Measurements from ENCODE around the gene PHLDB2.

The PHLDB2 gene

GRCh38 chr3:111831840-111832239 is 27.2 kb upstream of the PHLDB2 start:
- Histone ChIP-seq H3K9ac (ENCODE audit: low read depth, low read length, poor library complexity) (no peak overlapping the region), H3K23ac (ENCODE audit: low read depth, low read length, poor library complexity) (no peak overlapping the region), H2BK15ac (ENCODE audit: low read length) (no peak overlapping the region), H3K4me3 (ENCODE audit: low read length in 2 of 2) (no peak overlapping the region), H3K9me3 (replicated peaks in 1 of 2; ENCODE audit: control insufficient read depth in 2 of 2, insufficient read depth in 1 of 2, low read depth in 1 of 2, low read length in 2 of 2) (no peaks in the 10 kb centered on the region), H2BK5ac (ENCODE audit: low read length) (no peak overlapping the region), H3K4ac (ENCODE audit: low read length) (no peak overlapping the region), H4K8ac (ENCODE audit: low read depth, low read length) (no peak overlapping the region), H3K14ac (ENCODE audit: low read length) (no peak overlapping the region), H3K18ac (ENCODE audit: low read length) (no peak overlapping the region), H2AFZ (ENCODE audit: low read length) (peak overlapping the region; percentile 1), H3K27me3 (ENCODE audit: control insufficient read depth in 3 of 3, insufficient read depth in 3 of 3, low read depth in 1 of 3, low read length in 3 of 3) (no peaks in the 10 kb centered on the region), H2BK12ac (ENCODE audit: low read length) (no peak overlapping the region), H3K27ac (replicated peaks; ENCODE audit: low read length) (no peak overlapping the region), H2BK120ac (ENCODE audit: low read depth, low read length) (no peak overlapping the region), H3K36me3 (replicated peaks in 1 of 2; ENCODE audit: control insufficient read depth in 2 of 2, insufficient read depth in 2 of 2, low read length in 2 of 2) (no peaks in the 10 kb centered on the region), H3K79me1 (ENCODE audit: low read depth, low read length) (no peaks in the 10 kb centered on the region), H2AK5ac (ENCODE audit: low read depth, low read length) (no peak overlapping the region), H3K4me2 (ENCODE audit: insufficient read depth, low read length, poor library complexity, severe bottlenecking) (no peak overlapping the region), H3K4me1 (ENCODE audit: control insufficient read depth in 2 of 2, insufficient read depth in 1 of 2, low read depth in 1 of 2, low read length in 2 of 2) (no peaks in the 10 kb centered on the region), H4K91ac (ENCODE audit: low read depth, low read length, poor library complexity) (no peak overlapping the region)
- no peak for DNase-seq (ENCODE audit: low spot score)

GRCh38 chr3:111837112-111837511 is 22.0 kb upstream of the PHLDB2 start:
- Histone ChIP-seq H3K4me1 (ENCODE audit: control insufficient read depth in 2 of 2, insufficient read depth in 1 of 2, low read depth in 1 of 2, low read length in 2 of 2) (no peaks in the 10 kb centered on the region), H3K4me2 (ENCODE audit: insufficient read depth, low read length, poor library complexity, severe bottlenecking) (no peak overlapping the region), H4K91ac (ENCODE audit: low read depth, low read length, poor library complexity) (no peak overlapping the region), H3K23ac (ENCODE audit: low read depth, low read length, poor library complexity) (no peak overlapping the region), H3K27me3 (ENCODE audit: control insufficient read depth in 3 of 3, insufficient read depth in 3 of 3, low read depth in 1 of 3, low read length in 3 of 3) (no peaks in the 10 kb centered on the region), H2BK15ac (ENCODE audit: low read length) (no peak overlapping the region), H3K4ac (ENCODE audit: low read length) (no peak overlapping the region), H2BK120ac (ENCODE audit: low read depth, low read length) (no peak overlapping the region), H3K36me3 (replicated peaks in 1 of 2; ENCODE audit: control insufficient read depth in 2 of 2, insufficient read depth in 2 of 2, low read length in 2 of 2) (no peaks in the 10 kb centered on the region), H2AFZ (ENCODE audit: low read length) (no peak overlapping the region), H3K18ac (ENCODE audit: low read length) (no peak overlapping the region), H2AK5ac (ENCODE audit: low read depth, low read length) (no peak overlapping the region), H3K9ac (ENCODE audit: low read depth, low read length, poor library complexity) (no peak overlapping the region), H3K14ac (ENCODE audit: low read length) (no peak overlapping the region), H2BK5ac (ENCODE audit: low read length) (no peak overlapping the region), H3K79me1 (ENCODE audit: low read depth, low read length) (no peaks in the 10 kb centered on the region), H3K4me3 (ENCODE audit: low read length in 2 of 2) (no peak overlapping the region), H2BK12ac (ENCODE audit: low read length) (no peak overlapping the region), H3K27ac (replicated peaks; ENCODE audit: low read length) (no peak overlapping the region), H3K9me3 (replicated peaks in 1 of 2; ENCODE audit: control insufficient read depth in 2 of 2, insufficient read depth in 1 of 2, low read depth in 1 of 2, low read length in 2 of 2) (no peaks in the 10 kb centered on the region), H4K8ac (ENCODE audit: low read depth, low read length) (no peak overlapping the region)
- whole genome bisulfite sequencing, 2 donors (ENCODE audit: extremely low coverage in 2 of 2, insufficient read length in 2 of 2, insufficient replicate concordance in 1 of 2) = no CpG with 5 or more reads among the region's 3 CpGs
- DNase-seq (ENCODE audit: low spot score) = no peak

GRCh38 chr3:111838133-111838532 is 20.9 kb upstream of the PHLDB2 start:
- Histone ChIP-seq H3K14ac (ENCODE audit: low read length) (no peak overlapping the region), H3K4me2 (ENCODE audit: insufficient read depth, low read length, poor library complexity, severe bottlenecking) (no peak overlapping the region), H3K9ac (ENCODE audit: low read depth, low read length, poor library complexity) (no peak overlapping the region), H2BK120ac (ENCODE audit: low read depth, low read length) (no peak overlapping the region), H3K4ac (ENCODE audit: low read length) (no peak overlapping the region), H2BK15ac (ENCODE audit: low read length) (no peak overlapping the region), H3K36me3 (replicated peaks in 1 of 2; ENCODE audit: control insufficient read depth in 2 of 2, insufficient read depth in 2 of 2, low read length in 2 of 2) (no peaks in the 10 kb centered on the region), H3K4me1 (ENCODE audit: control insufficient read depth in 2 of 2, insufficient read depth in 1 of 2, low read depth in 1 of 2, low read length in 2 of 2) (no peaks in the 10 kb centered on the region), H3K18ac (ENCODE audit: low read length) (no peak overlapping the region), H4K91ac (ENCODE audit: low read depth, low read length, poor library complexity) (no peak overlapping the region), H3K23ac (ENCODE audit: low read depth, low read length, poor library complexity) (no peak overlapping the region), H3K79me1 (ENCODE audit: low read depth, low read length) (no peaks in the 10 kb centered on the region), H2BK12ac (ENCODE audit: low read length) (no peak overlapping the region), H2AK5ac (ENCODE audit: low read depth, low read length) (no peak overlapping the region), H4K8ac (ENCODE audit: low read depth, low read length) (no peak overlapping the region), H3K27ac (replicated peaks; ENCODE audit: low read length) (no peak overlapping the region), H2AFZ (ENCODE audit: low read length) (no peak overlapping the region), H3K27me3 (ENCODE audit: control insufficient read depth in 3 of 3, insufficient read depth in 3 of 3, low read depth in 1 of 3, low read length in 3 of 3) (no peaks in the 10 kb centered on the region), H2BK5ac (ENCODE audit: low read length) (no peak overlapping the region), H3K4me3 (ENCODE audit: low read length in 2 of 2) (no peak overlapping the region), H3K9me3 (replicated peaks in 1 of 2; ENCODE audit: control insufficient read depth in 2 of 2, insufficient read depth in 1 of 2, low read depth in 1 of 2, low read length in 2 of 2) (no peaks in the 10 kb centered on the region)
- WGBS, 2 donors (ENCODE audit: extremely low coverage in 2 of 2, insufficient read length in 2 of 2, insufficient replicate concordance in 1 of 2) = no CpG with 5 or more reads among the region's 5 CpGs
- DNase-seq (ENCODE audit: low spot score) = no peak

GRCh38 chr3:111846039-111846438 is 13.0 kb upstream of the PHLDB2 start:
- no peak overlapping the region for H3K27ac ChIP-seq (replicated peaks; ENCODE audit: low read length)
- H2BK120ac ChIP-seq (ENCODE audit: low read depth, low read length) = no peak overlapping the region
- no peak overlapping the region for H2BK15ac ChIP-seq (ENCODE audit: low read length)
- H3K36me3 ChIP-seq (replicated peaks in 1 of 2; ENCODE audit: control insufficient read depth in 2 of 2, insufficient read depth in 2 of 2, low read length in 2 of 2) = no peaks in the 10 kb centered on the region
- H2AFZ ChIP-seq (ENCODE audit: low read length) = no peak overlapping the region
- no peaks in the 10 kb centered on the region for H3K9me3 ChIP-seq (replicated peaks in 1 of 2; ENCODE audit: control insufficient read depth in 2 of 2, insufficient read depth in 1 of 2, low read depth in 1 of 2, low read length in 2 of 2)
- no peak overlapping the region for H2BK5ac ChIP-seq (ENCODE audit: low read length)
- no peak for DNase-seq (ENCODE audit: low spot score)
- no peak overlapping the region for H2BK12ac ChIP-seq (ENCODE audit: low read length)
- no peaks in the 10 kb centered on the region for H3K27me3 ChIP-seq (ENCODE audit: control insufficient read depth in 3 of 3, insufficient read depth in 3 of 3, low read depth in 1 of 3, low read length in 3 of 3)
- no peak overlapping the region for H3K9ac ChIP-seq (ENCODE audit: low read depth, low read length, poor library complexity)
- no peak overlapping the region for H3K4ac ChIP-seq (ENCODE audit: low read length)
- H3K14ac ChIP-seq (ENCODE audit: low read length) = no peak overlapping the region
- H3K4me1 ChIP-seq (ENCODE audit: control insufficient read depth in 2 of 2, insufficient read depth in 1 of 2, low read depth in 1 of 2, low read length in 2 of 2) = no peaks in the 10 kb centered on the region
- H3K79me1 ChIP-seq (ENCODE audit: low read depth, low read length) = no peaks in the 10 kb centered on the region
- H3K23ac ChIP-seq (ENCODE audit: low read depth, low read length, poor library complexity) = no peak overlapping the region
- H4K91ac ChIP-seq (ENCODE audit: low read depth, low read length, poor library complexity) = no peak overlapping the region
- H2AK5ac ChIP-seq (ENCODE audit: low read depth, low read length) = no peak overlapping the region
- no peak overlapping the region for H3K18ac ChIP-seq (ENCODE audit: low read length)
- H3K4me2 ChIP-seq (ENCODE audit: insufficient read depth, low read length, poor library complexity, severe bottlenecking) = no peak overlapping the region
- WGBS, 2 donors (ENCODE audit: extremely low coverage in 2 of 2, insufficient read length in 2 of 2, insufficient replicate concordance in 1 of 2) = no CpG with 5 or more reads among the region's 1 CpG
- no peak overlapping the region for H3K4me3 ChIP-seq (ENCODE audit: low read length in 2 of 2)
- no peak overlapping the region for H4K8ac ChIP-seq (ENCODE audit: low read depth, low read length)
